Suprapubic skin (tissue), 3 donors: ENCODE measurements around the gene AMN.

Experiments
- CTCF ChIP-seq, 2 donors: fragments of 200-600 bp in 1 of 2; fragments of 450-650 bp in 1 of 2; sonication (generic) in 1 of 2; IDR thresholded peaks; one replicate each; pipeline ENCODE4 v1.5.1; 2016 to 2019; ENCODE audit warnings: antibody characterized with exemption in 2 of 2, mild to moderate bottlenecking in 1 of 2, moderate library complexity in 1 of 2
- EP300 ChIP-seq: sonication (generic); formaldehyde crosslinking; IDR thresholded peaks from one replicate; pipeline ENCODE4 v1.6.1; 2017; ENCODE audit warnings: antibody characterized with exemption

DNA sequence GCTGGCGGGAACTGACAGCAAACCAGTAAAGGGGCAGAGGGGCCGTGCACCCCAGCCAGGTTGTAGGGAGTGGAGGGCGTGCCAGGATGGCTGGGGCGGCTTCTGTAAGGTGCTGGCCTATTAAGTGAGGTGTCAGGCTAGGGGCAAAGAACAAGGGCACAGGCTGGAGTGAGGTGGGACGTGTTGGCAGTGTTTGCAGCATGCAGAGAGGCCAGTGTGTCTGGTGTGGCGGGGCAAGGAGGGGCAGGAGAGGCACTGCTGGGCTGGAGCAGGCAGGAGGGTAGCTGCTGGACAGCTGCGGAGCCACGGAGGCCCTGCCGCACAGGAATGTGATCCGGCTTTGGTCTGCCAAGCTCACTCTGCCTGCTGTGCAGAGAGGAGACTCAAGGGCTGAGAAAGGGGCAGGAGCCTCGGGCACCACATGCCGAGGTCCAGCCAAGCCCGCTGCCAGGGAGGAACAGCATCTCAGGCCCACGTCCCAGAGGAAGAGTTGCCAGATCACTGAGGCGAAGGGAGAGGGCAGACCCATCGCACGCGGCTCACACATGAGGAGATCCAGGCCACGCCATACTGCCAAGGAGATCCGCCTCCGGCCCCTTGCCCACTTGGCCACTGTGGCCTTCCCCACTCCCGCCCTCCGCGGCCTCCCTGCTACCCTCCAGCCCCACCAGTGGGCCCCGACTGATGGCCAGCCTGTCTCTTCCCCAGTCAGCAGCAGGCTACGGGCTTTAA, 46.8 kb downstream of the AMN start:
- no peak for TF ChIP-seq EP300
- TF ChIP-seq CTCF (IDR thresholded peaks at IDR 0.05), result no peak
